HepG2 (cell line): ENCODE results near the gene TIMM44. TPM values are rescaled to one million over a fixed set of nuclear protein-coding genes. Genes with fewer than 3 reads are reported as not detected.

ENCODE experiments used
- ARNTL ChIP-seq: sonication (generic); formaldehyde crosslinking; IDR thresholded peaks from 2 replicates; pipeline ENCODE4 v1.4.0; 2020; ENCODE audit warnings: mild to moderate bottlenecking, missing genetic modification reagents
- GFI1 ChIP-seq: sonication (generic); formaldehyde crosslinking; IDR thresholded peaks from 2 replicates; pipeline ENCODE4 v1.5.0; 2020; ENCODE audit warnings: missing genetic modification reagents, mild to moderate bottlenecking, borderline replicate concordance
- KDM3A ChIP-seq: IDR thresholded peaks from 2 replicates; pipeline ENCODE4 v1.6.1; 2018; ENCODE audit warnings: low read depth, missing compliant biosample characterization
- KLF6 ChIP-seq: IDR thresholded peaks from 2 replicates; pipeline ENCODE4 v1.8.0; 2016; ENCODE audit warnings: missing biosample characterization, missing genetic modification reagents
- MEIS1 ChIP-seq: sonication (generic); formaldehyde crosslinking; IDR thresholded peaks from 2 replicates; pipeline ENCODE4 v1.9.0; 2021; ENCODE audit warnings: mild to moderate bottlenecking, missing genetic modification reagents, moderate library complexity, borderline replicate concordance
- RCOR2 ChIP-seq: IDR thresholded peaks from 2 replicates; pipeline ENCODE4 v1.6.1; 2016; ENCODE audit warnings: missing biosample characterization, missing genetic modification reagents
- RFX3 ChIP-seq: IDR thresholded peaks from 2 replicates; pipeline ENCODE4 v1.6.1; 2016; ENCODE audit warnings: missing biosample characterization, missing genetic modification reagents
- SSRP1 ChIP-seq: IDR thresholded peaks from 2 replicates; pipeline ENCODE4 v1.6.1; 2016; ENCODE audit warnings: control low read depth
- ZNF468 ChIP-seq: sonication (generic); formaldehyde crosslinking; IDR thresholded peaks from 2 replicates; pipeline ENCODE4 v1.8.0; 2022; ENCODE audit warnings: mild to moderate bottlenecking, moderate library complexity, missing genetic modification reagents
- ZNF556 ChIP-seq: sonication (generic); formaldehyde crosslinking; IDR thresholded peaks from 2 replicates; pipeline ENCODE4 v1.4.0; 2020; ENCODE audit warnings: mild to moderate bottlenecking, missing genetic modification reagents, borderline replicate concordance
- ZNF616 ChIP-seq: sonication (generic); formaldehyde crosslinking; IDR thresholded peaks from 2 replicates; pipeline ENCODE4 v1.5.0; 2020; ENCODE audit warnings: low read depth, mild to moderate bottlenecking, missing genetic modification reagents
- ZNF780A ChIP-seq: sonication (generic); formaldehyde crosslinking; IDR thresholded peaks from 2 replicates; pipeline ENCODE4 v1.8.0; 2022; ENCODE audit warnings: mild to moderate bottlenecking, missing genetic modification reagents, moderate library complexity
- ZNF850 ChIP-seq: sonication (generic); formaldehyde crosslinking; conservative IDR thresholded peaks from 2 replicates; pipeline ENCODE4 v1.9.0; 2021; ENCODE audit warnings: mild to moderate bottlenecking, missing genetic modification reagents
- polyA plus RNA-seq, 8 experiments: library from polyadenylated mRNA; depleted of rRNA in 3 of 8; stranded (reverse) in 7 of 8; unstranded in 1 of 8; fragments of >200 nt; fragmentation: Illumina TruSeq in 4 of 8; extraction: Trizol in 4 of 8; gene quantifications; 2 replicates each; pipeline versions ENCODE4 v1.2.1 to v1.2.3, GENCODE V29; 2011 to 2016; ENCODE audit warnings: low read depth in 4 of 8, missing spikeins in 1 of 8, mixed read lengths in 1 of 8; ENCODE audit not compliant: insufficient read depth in 1 of 8
- total RNA-seq, 5 experiments: library from RNA; depleted of rRNA; stranded (reverse); fragments of >200 nt; fragmentation: Illumina TruSeq; extraction: Trizol; gene quantifications; 2 replicates each; pipeline ENCODE4 v1.2.3, GENCODE V29; 2016; ENCODE audit warnings: low read depth in 1 of 5
- TF ChIP-seq, protein P1 (sequence below): sonication (generic); formaldehyde crosslinking; IDR thresholded peaks from 2 replicates; pipeline ENCODE4 v1.5.0; 2020; ENCODE audit warnings: mild to moderate bottlenecking, missing genetic modification reagents, borderline replicate concordance
- TF ChIP-seq, protein P2 (sequence below): sonication (generic); formaldehyde crosslinking; IDR thresholded peaks from 2 replicates; pipeline ENCODE4 v1.8.0; 2022; ENCODE audit warnings: mild to moderate bottlenecking, missing genetic modification reagents, moderate library complexity
- TF ChIP-seq, protein P3 (sequence below): sonication (generic); formaldehyde crosslinking; IDR thresholded peaks from 2 replicates; pipeline ENCODE4 v1.8.0; 2022; ENCODE audit warnings: low read depth, missing genetic modification reagents

The TIMM44 gene
- total and polyA plus RNA-seq, 2 of the 13 experiments (the other 11 are each of a cell fraction or from before 2014, with no cell fraction given), result 42.9 to 72.6 TPM

DNA sequence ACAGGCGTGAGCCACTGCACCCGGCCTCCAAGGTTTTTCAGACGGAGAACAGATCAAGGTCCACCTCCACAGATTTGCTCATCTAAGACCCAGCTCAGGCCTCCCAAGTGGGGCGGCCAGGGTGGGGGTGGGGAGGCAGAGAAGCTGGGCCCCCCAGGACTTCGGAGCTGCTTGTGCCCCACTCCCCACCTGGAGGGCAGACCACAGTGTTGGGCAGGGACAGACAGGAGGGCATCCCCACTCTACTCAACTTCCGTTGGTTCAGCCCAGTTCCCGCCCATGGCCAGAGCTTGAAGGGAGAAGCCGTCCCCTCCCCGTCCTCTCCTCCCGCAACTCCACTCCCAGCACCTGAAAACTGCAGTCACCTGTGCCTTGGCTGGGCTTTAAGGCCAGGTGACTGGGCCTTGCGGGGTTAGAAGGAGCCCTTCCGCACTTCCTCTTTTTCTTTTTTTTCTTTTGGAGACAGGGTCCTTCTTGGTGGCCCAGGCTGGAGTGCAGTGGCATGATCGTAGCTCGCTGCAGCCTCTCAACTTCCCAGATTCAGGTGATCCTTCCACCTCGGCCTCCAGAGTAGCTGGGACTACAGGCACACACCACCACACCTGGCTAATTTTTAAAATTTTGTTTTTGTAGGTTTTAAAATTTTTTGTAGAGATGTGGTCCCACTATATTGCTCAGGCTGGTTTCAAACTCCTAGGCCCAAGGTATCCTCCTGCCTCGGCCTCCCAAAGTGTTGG lies 55.9 kb downstream of the TIMM44 start (continued):
- TF ChIP-seq, protein P1, sequence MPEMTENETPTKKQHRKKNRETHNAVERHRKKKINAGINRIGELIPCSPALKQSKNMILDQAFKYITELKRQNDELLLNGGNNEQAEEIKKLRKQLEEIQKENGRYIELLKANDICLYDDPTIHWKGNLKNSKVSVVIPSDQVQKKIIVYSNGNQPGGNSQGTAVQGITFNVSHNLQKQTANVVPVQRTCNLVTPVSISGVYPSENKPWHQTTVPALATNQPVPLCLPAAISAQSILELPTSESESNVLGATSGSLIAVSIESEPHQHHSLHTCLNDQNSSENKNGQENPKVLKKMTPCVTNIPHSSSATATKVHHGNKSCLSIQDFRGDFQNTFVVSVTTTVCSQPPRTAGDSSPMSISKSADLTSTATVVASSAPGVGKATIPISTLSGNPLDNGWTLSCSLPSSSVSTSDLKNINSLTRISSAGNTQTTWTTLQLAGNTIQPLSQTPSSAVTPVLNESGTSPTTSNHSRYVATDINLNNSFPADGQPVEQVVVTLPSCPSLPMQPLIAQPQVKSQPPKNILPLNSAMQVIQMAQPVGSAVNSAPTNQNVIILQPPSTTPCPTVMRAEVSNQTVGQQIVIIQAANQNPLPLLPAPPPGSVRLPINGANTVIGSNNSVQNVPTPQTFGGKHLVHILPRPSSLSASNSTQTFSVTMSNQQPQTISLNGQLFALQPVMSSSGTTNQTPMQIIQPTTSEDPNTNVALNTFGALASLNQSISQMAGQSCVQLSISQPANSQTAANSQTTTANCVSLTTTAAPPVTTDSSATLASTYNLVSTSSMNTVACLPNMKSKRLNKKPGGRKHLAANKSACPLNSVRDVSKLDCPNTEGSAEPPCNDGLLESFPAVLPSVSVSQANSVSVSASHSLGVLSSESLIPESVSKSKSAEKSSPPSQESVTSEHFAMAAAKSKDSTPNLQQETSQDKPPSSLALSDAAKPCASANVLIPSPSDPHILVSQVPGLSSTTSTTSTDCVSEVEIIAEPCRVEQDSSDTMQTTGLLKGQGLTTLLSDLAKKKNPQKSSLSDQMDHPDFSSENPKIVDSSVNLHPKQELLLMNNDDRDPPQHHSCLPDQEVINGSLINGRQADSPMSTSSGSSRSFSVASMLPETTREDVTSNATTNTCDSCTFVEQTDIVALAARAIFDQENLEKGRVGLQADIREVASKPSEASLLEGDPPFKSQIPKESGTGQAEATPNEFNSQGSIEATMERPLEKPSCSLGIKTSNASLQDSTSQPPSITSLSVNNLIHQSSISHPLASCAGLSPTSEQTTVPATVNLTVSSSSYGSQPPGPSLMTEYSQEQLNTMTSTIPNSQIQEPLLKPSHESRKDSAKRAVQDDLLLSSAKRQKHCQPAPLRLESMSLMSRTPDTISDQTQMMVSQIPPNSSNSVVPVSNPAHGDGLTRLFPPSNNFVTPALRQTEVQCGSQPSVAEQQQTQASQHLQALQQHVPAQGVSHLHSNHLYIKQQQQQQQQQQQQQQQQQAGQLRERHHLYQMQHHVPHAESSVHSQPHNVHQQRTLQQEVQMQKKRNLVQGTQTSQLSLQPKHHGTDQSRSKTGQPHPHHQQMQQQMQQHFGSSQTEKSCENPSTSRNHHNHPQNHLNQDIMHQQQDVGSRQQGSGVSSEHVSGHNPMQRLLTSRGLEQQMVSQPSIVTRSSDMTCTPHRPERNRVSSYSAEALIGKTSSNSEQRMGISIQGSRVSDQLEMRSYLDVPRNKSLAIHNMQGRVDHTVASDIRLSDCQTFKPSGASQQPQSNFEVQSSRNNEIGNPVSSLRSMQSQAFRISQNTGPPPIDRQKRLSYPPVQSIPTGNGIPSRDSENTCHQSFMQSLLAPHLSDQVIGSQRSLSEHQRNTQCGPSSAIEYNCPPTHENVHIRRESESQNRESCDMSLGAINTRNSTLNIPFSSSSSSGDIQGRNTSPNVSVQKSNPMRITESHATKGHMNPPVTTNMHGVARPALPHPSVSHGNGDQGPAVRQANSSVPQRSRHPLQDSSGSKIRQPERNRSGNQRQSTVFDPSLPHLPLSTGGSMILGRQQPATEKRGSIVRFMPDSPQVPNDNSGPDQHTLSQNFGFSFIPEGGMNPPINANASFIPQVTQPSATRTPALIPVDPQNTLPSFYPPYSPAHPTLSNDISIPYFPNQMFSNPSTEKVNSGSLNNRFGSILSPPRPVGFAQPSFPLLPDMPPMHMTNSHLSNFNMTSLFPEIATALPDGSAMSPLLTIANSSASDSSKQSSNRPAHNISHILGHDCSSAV (CRISPR knock-in tag), result no peak
- TF ChIP-seq MEIS1, result 0 out of 2 replicates have a peak, but pooled peaks have one; percentile 10
- TF ChIP-seq ZNF468, result no peak
- TF ChIP-seq, protein P2, sequence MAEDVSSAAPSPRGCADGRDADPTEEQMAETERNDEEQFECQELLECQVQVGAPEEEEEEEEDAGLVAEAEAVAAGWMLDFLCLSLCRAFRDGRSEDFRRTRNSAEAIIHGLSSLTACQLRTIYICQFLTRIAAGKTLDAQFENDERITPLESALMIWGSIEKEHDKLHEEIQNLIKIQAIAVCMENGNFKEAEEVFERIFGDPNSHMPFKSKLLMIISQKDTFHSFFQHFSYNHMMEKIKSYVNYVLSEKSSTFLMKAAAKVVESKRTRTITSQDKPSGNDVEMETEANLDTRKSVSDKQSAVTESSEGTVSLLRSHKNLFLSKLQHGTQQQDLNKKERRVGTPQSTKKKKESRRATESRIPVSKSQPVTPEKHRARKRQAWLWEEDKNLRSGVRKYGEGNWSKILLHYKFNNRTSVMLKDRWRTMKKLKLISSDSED (CRISPR knock-in tag), result no peak
- no peak for TF ChIP-seq KDM3A
- 0 out of 2 replicates have a peak, but pooled peaks have one; percentile 18 for TF ChIP-seq RCOR2 (CRISPR knock-in tag)
- no peak for TF ChIP-seq SSRP1 (CRISPR knock-in tag)
- no peak for TF ChIP-seq KLF6 (CRISPR knock-in tag)
- no peak for TF ChIP-seq ZNF780A (CRISPR knock-in tag)
- no peak for TF ChIP-seq ZNF616 (CRISPR knock-in tag)
- TF ChIP-seq ZNF850 (CRISPR knock-in tag), result no peak
- TF ChIP-seq, protein P3, sequence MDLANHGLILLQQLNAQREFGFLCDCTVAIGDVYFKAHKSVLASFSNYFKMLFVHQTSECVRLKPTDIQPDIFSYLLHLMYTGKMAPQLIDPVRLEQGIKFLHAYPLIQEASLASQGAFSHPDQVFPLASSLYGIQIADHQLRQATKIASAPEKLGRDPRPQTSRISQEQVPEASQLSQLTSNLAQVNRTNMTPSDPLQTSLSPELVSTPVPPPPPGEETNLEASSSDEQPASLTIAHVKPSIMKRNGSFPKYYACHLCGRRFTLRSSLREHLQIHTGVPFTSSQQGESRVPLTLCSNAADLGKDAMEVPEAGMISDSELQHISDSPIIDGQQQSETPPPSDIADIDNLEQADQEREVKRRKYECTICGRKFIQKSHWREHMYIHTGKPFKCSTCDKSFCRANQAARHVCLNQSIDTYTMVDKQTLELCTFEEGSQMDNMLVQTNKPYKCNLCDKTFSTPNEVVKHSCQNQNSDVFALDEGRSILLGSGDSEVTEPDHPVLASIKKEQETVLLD, result no peak
- no peak for TF ChIP-seq RFX3 (CRISPR knock-in tag)
- no peak; the same call in 1 of the 2 replicates for TF ChIP-seq ZNF556
- no peak for TF ChIP-seq ARNTL (CRISPR knock-in tag)
- no peak for TF ChIP-seq GFI1 (CRISPR knock-in tag)
